ENCODE measurements around the gene GATAD2A. TPM values are rescaled to one million over a fixed set of nuclear protein-coding genes. Genes with fewer than 3 reads are reported as not detected.

GATAD2A gene
- total and polyA plus RNA-seq, 9 of the 15 experiments (the other 6 are each of a cell fraction or from before 2014, with no cell fraction given) = 2.4 to 226 (median 44.2) TPM

- TF ChIP-seq HES1 (IDR thresholded peaks at IDR 0.05; ENCODE audit: low read depth) (0 out of 2 replicates have a peak, but pooled peaks have one; percentile 1), ZNF644 (tag; IDR thresholded peaks at IDR 0.05; ENCODE audit: low read depth) (no peak), NRF1 (conservative IDR thresholded peaks at IDR 0.05 in 1 of 2, IDR thresholded peaks at IDR 0.05 in 1 of 2) (peak in 1 of 2 experiments; percentile 43; a peak in 2 of 4 replicates), CXXC5 (CRISPR knock-in tag; IDR thresholded peaks at IDR 0.05) (peak; percentile 71), AFF1 (IDR thresholded peaks at IDR 0.05; ENCODE audit: low read depth in 1 of 2, partially characterized antibody in 2 of 2) (peak in 1 of 2 experiments; percentile 59), HMGN3 (IDR thresholded peaks at IDR 0.05; ENCODE audit: borderline replicate concordance, extremely low read depth, insufficient read length, low read depth, low read length) (no peak), GABPA (tag; conservative IDR thresholded peaks at IDR 0.05; ENCODE audit: low read depth) (peak; percentile 87), SMARCA5 (IDR thresholded peaks at IDR 0.05) (no peak), ZNF586 (CRISPR knock-in tag; conservative IDR thresholded peaks at IDR 0.05) (no peak), KLF16 (IDR thresholded peaks at IDR 0.05) (peak; percentile 95), CBFA2T2 (conservative IDR thresholded peaks at IDR 0.05) (peak; percentile 95), MEF2D (tag; conservative IDR thresholded peaks at IDR 0.05; ENCODE audit: low read depth) (no peak), ARID1B (IDR thresholded peaks at IDR 0.05) (peak; percentile 12; the same call in 1 of the 2 replicates), DACH1 (IDR thresholded peaks at IDR 0.05; ENCODE audit: partially characterized antibody) (no peak), TEAD2 (tag; IDR thresholded peaks at IDR 0.05) (no peak; the same call in 1 of the 2 replicates)
- TF ChIP-seq, protein P1, sequence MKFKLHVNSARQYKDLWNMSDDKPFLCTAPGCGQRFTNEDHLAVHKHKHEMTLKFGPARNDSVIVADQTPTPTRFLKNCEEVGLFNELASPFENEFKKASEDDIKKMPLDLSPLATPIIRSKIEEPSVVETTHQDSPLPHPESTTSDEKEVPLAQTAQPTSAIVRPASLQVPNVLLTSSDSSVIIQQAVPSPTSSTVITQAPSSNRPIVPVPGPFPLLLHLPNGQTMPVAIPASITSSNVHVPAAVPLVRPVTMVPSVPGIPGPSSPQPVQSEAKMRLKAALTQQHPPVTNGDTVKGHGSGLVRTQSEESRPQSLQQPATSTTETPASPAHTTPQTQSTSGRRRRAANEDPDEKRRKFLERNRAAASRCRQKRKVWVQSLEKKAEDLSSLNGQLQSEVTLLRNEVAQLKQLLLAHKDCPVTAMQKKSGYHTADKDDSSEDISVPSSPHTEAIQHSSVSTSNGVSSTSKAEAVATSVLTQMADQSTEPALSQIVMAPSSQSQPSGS (CRISPR knock-in tag; IDR thresholded peaks at IDR 0.05) = peak; percentile 83; the same call in 1 of the 2 replicates
- TF ChIP-seq, protein P2, sequence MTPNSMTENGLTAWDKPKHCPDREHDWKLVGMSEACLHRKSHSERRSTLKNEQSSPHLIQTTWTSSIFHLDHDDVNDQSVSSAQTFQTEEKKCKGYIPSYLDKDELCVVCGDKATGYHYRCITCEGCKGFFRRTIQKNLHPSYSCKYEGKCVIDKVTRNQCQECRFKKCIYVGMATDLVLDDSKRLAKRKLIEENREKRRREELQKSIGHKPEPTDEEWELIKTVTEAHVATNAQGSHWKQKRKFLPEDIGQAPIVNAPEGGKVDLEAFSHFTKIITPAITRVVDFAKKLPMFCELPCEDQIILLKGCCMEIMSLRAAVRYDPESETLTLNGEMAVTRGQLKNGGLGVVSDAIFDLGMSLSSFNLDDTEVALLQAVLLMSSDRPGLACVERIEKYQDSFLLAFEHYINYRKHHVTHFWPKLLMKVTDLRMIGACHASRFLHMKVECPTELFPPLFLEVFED (CRISPR knock-in tag; conservative IDR thresholded peaks at IDR 0.05) = no peak; the same call in 1 of the 2 replicates
- TF ChIP-seq, protein P3, sequence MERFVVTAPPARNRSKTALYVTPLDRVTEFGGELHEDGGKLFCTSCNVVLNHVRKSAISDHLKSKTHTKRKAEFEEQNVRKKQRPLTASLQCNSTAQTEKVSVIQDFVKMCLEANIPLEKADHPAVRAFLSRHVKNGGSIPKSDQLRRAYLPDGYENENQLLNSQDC (CRISPR knock-in tag; IDR thresholded peaks at IDR 0.05) = no peak
These were observed 83.6 kb downstream of the GATAD2A start (continued) for GRCh38 chr19:19488875-19489690.
